SW480 (cell line): Measurements from ENCODE around the gene DLG4.
"Not testable (repeated sequence)": the region's sequence is repeated elsewhere in the genome, so short reads cannot be mapped to it uniquely, and the experiment has no call there.

Source experiments
- DNase-seq: peaks from one replicate; pipeline ENCODE4 v3.0.0-alpha.2; 2016; ENCODE audit warnings: low spot score

DLG4 gene

GRCh38 chr17:7249214-7249613 lies 29.6 kb upstream of the DLG4 start:
- DNase-seq = no peak

GRCh38 chr17:7248796-7249195 lies 29.2 kb upstream of the DLG4 start:
- no peak for DNase-seq

- no peak for DNase-seq
These were observed 27.1 kb upstream of the DLG4 start for GRCh38 chr17:7246779-7247178.

GRCh38 chr17:7243838-7244237 lies 24.2 kb upstream of the DLG4 start:
- not testable (repeated sequence) for DNase-seq

- DNase-seq = no peak
These were observed 23.8 kb upstream of the DLG4 start for GRCh38 chr17:7243453-7243729.

GRCh38 chr17:7242717-7243452 lies 23.2 kb upstream of the DLG4 start:
- peak; percentile 92 for DNase-seq

- DNase-seq = peak; percentile 80
These were observed 22.4 kb upstream of the DLG4 start, which contains the start of gene GABARAP for GRCh38 chr17:7241783-7242716. TSS of gene GABARAP (minus strand) at chr17:7242449. CDS start at chr17:7242330, 119 bp downstream.

GRCh38 chr17:7241090-7241733 lies 21.6 kb upstream of the DLG4 start:
- no peak for DNase-seq

GRCh38 chr17:7240375-7240774 lies 20.7 kb upstream of the DLG4 start:
- no peak for DNase-seq

GRCh38 chr17:7239091-7240027 lies 19.7 kb upstream of the DLG4 start, which contains the start of gene PHF23:
TSS of gene PHF23 (minus strand) at chr17:7239457. CDS start at chr17:7239279, 178 bp downstream.
- DNase-seq = peak; percentile 99

- no peak for DNase-seq
These were observed 18.9 kb upstream of the DLG4 start for GRCh38 chr17:7238420-7239090.

GRCh38 chr17:7237761-7238419 lies 18.3 kb upstream of the DLG4 start:
- peak; percentile 66 for DNase-seq

- DNase-seq = no peak
These were observed 17.7 kb upstream of the DLG4 start for GRCh38 chr17:7237266-7237760.

GRCh38 chr17:7236808-7237207 lies 17.2 kb upstream of the DLG4 start:
- DNase-seq = no peak

GRCh38 chr17:7235693-7236665 lies 16.3 kb upstream of the DLG4 start:
- no peak for DNase-seq

GRCh38 chr17:7234083-7234951 lies 14.7 kb upstream of the DLG4 start, which contains the start of gene DVL2:
TSS of gene DVL2 (minus strand) at chr17:7234517. CDS start at chr17:7234262, 255 bp downstream.
- peak; percentile 94 for DNase-seq

- DNase-seq = no peak
These were observed 14.1 kb upstream of the DLG4 start for GRCh38 chr17:7233701-7234082.

GRCh38 chr17:7232114-7232513 lies 12.5 kb upstream of the DLG4 start:
- DNase-seq = no peak
